Adipose tissue (tissue), 3 donors: ENCODE data around the gene COG7. TPM values are rescaled to one million over a fixed set of nuclear protein-coding genes. Genes with fewer than 3 reads are reported as not detected.
"Not testable (repeated sequence)": the region's sequence is repeated elsewhere in the genome, so short reads cannot be mapped to it uniquely, and the experiment has no call there.

Source experiments
- H3K27ac ChIP-seq: one replicate; pipeline ENCODE4 v1.5.1; 2013; ENCODE audit warnings: low read depth, low read length
- WGBS, 3 donors: extraction: QIAGEN DNeasy Blood & Tissue Kit; methylation state at CpG; one replicate each; pipeline ENCODE4 v1.1.7; 2013; 5-methylcytosine and 5-hydroxymethylcytosine counted together
- polyA plus RNA-seq, 3 donors: library from polyadenylated mRNA; stranded (reverse); fragments of 200-250 nt; gene quantifications; one replicate each; pipeline ENCODE4 v1.2.3, GENCODE V29; 2013
- donor health status: healthy with polysubstance abuse.
- donor health status: Bipolar disorder and iron deficiency.
- donor health status: healthy.

Gene COG7
- polyA plus RNA-seq, 3 donors, result 7.3 to 12.4 (median 12.3) TPM

DNA sequence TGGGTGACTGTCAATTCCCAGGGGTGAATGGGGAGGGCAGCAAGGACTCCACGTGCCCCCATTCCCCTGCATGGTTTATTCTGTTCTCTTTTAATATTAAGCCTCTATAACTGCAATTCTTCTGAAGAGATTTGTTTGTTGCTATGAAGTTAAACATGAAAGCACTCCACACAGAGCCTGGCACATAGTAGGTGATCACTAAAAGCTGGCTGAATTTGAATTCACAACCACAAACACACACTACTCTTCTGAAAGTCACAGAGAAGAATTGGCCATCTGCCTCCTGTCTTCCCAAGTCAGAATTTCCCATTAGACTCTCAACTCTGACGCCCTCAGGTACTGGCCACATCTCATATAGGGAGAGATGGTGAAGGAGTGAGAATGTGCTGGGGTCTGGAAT lies 55.5 kb downstream of the COG7 start:
- H3K27ac ChIP-seq, result no peak overlapping the region
- 92 to 98% (median 97%) methylated on average over 2 of the region's 2 CpGs for WGBS, 3 donors

DNA sequence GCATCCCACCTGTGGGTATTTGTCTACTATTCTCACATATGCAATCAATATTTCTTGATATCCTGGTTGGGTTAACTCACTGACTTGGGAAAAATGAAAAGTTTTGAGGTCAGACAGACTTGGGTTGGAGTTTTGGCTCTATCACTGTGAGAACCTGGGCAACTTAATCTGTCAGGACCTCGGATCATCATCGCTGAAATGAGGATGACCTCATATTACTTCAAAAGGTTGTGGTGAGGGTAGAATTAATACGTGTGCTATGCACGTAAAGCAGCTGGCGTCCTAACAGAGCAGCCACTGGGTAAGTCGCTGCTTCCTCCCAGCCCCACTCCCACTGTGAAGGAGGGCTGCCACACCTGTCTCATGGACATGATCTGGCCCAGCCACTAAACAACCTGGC lies 57.3 kb downstream of the COG7 start:
- WGBS, 3 donors, result 87 to 99% (median 96%) methylated on average over 6 of the region's 6 CpGs
- H3K27ac ChIP-seq, result no peak overlapping the region

DNA sequence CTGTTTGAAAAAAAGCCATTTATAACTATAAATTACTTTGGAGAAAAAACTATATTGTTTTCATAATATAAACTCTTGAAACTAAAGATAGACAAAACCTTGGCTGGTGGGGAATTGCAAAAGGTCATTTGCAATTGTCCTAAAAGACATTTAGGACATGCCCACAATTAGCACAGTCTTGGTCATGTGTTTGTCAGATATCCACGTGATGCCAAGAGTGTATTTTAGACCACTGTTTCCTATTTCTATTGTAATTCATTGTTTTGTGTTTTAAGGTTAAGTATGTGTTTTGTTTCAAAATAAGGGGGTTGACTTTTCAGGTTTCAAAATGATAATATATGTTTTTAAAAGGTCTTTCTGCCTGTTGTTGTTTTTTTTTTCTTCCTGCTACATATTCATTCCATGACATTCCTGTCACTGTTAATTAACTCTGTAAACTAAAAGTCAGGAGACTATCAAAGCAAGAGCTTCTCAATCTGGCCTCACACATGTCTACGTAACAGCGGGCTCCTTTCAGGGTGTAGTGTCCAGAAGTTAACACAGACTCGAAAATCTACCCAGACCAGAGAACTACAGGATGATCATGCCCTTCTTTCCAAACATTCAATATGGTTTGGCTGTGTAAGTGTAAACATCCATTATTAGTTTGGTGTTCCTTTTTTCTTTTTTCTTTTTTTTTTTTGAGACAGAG lies 58.7 kb downstream of the COG7 start:
- WGBS, 3 donors, result 81 to 82% (median 82%) methylated on average over 4 of the region's 4 CpGs

DNA sequence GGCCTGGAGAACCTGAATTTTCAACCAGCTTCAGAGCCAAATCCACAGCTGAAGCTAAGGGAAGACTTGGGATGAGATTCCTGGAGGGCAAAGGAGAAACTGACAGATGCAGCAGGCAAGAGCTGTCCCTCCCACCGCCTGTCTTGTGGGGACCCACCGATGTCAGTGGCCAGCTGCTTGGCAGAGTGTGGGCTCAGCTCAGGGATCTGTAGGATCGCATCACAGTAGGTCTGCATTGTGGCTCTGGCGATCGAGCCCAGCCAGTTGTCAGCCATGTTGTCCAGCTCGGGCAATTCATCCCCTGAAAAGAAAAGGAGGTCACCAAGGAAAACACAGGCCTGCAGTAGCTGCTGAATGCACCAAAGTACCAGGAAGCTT lies 60.8 kb downstream of the COG7 start:
- H3K27ac ChIP-seq, result no peak overlapping the region
- WGBS, 3 donors, result 94 to 96% (median 95%) methylated on average over 6 of the region's 6 CpGs

More for the DNA sequence above, 58.7 kb downstream of the COG7 start:
- no peak overlapping the region for H3K27ac ChIP-seq

DNA sequence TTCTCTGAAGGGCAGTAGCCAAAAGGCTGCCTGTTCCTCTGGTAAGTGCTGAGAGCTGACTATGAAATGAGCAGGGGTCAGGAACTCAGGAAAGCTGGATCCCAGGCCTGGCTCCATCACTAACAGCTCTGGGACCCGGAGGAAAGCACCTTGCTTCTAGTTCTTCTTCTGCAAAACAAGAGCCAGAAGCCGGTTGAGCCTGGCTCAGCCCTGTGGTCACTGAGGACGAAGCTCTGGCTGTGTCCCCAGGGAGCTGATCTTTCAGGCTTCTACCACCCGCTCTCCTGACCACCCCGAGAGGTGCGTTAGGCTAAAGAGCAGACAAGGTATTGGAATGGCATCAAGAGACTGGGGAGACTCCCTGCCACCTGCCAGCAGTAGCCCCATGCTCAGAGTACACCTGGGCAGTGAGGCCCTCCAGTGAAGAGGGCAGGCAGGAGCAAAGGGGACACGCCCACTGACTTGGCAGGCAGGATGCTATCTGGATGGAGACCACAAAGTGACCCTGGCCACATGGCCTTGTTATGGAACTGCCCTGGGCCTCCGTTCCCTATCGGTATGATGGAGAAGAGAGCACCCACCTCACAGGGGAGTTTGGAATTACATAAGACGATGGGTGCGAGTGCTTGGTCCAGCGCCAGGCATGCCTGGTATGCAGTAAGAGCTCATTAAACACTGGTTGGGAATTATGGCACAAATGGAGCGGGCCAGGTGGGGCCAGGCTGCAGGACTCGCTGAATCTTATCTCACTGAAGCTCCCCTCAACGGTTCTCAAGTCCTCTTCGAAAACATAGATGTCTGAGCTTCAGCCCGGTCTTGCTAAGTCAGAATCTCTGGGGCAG lies 61.4 kb downstream of the COG7 start:
- no peak overlapping the region for H3K27ac ChIP-seq

DNA sequence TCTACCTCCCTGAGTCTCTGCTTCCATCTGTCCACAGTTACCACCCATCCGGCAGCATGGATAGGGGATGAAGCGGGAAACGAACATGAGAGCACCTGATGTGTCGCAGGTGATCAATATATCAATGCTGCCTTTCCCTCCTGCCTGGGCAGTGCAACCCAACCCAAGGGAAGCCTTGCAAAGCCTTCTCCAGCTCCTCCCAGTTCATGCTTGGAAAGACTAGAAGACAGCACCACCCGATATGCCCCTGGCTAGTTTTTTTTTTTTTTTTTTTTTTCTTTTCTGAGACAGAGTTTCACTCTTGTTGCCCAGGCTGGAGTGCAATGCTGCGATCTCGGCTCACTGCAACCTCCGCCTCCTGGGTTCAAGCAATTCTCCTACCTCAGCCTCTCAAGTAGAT lies 63.1 kb downstream of the COG7 start:
- 95 to 99% (median 99%) methylated on average over 8 of the region's 8 CpGs for WGBS, 3 donors
- not testable (repeated sequence) for H3K27ac ChIP-seq

More for the DNA sequence above, 61.4 kb downstream of the COG7 start:
- WGBS, 3 donors, result 92 to 95% (median 92%) methylated on average over 17 of the region's 17 CpGs

DNA sequence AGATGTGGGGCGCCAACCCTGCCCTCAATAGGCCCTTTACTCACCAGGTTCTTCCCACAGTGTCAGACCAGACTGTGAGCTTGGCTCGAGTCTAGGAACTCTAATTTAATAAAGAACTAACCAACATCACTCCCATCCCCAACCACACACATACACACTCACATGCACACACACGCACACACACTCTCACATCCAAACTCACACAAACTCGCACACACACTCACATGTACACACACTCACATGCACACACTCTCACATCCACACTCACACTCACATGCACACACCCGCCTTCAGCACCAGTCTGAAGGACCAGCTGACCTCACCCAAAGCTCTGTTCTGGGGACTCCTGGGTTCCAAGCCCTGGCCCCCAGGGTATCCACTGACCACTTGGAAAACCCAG lies 63.8 kb downstream of the COG7 start:
- no peak overlapping the region for H3K27ac ChIP-seq
- WGBS, 3 donors, result 92 to 97% (median 92%) methylated on average over 5 of the region's 5 CpGs

DNA sequence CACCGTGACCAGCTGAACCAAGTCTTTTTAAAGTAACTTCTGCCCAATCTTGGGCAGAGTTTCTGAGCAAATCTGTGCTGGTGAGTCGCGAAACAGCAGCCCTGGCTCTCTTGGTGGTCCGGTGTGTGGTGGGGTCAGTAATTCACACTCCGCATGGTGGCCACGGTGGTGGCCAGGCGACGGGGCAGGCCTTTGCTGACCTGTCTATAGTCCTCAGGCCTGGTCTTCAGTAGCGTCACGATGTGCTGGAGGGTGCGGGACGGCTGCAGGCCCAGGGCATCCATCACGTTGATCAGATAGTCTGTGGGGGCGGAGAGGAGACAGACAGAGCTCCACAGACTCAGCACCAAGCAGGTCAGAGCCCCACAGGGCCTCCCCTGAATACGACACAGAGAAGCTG lies 64.2 kb downstream of the COG7 start:
- no peak overlapping the region for H3K27ac ChIP-seq
- 89 to 93% (median 93%) methylated on average over 15 of the region's 15 CpGs for WGBS, 3 donors

DNA sequence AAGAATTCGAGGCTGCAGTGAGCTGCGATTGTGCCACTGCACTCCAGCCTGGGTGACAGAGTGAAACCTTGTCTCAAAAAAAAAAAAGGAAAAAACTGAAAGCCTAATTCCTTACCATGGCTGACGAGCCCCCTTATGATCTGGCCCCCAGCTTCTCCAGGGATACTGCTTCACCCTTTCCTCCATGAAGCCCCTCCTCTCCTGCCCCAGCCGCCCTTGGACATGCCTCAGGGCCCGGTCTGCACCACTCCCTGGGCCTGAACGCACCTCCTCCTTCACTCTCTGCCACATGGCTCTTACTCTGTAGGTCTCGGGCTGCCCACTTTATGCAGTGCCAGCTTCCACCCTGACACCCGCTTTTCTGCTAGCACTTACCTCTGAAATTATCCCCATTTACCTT lies 65.3 kb downstream of the COG7 start:
- 87 to 89% (median 89%) methylated on average over 8 of the region's 8 CpGs for WGBS, 3 donors
- H3K27ac ChIP-seq, result no peak overlapping the region

DNA sequence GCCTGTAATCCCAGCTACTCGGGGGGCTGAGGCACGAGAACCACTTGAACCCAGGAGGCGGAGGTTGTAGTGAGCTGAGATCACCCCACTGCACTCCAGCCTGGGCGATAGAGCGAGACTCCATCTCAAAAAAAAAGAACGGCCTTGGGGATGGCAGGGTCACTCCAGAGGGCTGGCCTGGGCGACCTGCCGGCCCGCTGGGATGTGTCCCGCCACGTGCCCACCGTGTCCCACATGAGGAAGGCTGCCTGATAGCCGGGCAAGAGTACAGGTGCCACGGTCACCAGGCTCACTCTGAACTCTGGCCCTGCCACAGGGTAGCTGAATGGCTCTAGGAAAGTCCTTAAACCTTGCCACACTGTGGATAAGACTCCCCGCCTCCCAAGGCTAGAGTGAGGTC lies 67.5 kb downstream of the COG7 start:
- H3K27ac ChIP-seq, result no peak overlapping the region
- WGBS, 3 donors, result 91 to 95% (median 94%) methylated on average over 15 of the region's 15 CpGs

DNA sequence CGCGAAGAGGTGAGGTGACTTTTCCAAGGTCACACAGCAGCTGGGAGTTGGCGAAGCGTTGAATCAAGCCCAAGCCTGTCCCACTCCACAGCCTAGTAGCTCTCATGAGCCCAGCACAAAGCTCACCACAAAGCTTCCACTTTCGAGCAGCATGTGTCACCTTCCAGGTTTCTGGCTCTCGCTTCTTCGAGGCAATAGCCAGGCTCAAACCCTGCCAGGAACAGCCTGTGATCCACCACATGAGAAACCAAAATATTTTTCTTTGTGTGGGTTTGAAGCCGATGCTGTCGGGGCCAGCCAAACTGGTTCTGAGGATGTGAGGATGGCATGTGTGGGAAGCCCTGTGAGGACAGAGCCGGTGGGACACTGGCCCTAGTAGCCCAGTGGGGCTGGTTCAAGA lies 68.1 kb downstream of the COG7 start:
- no peak overlapping the region for H3K27ac ChIP-seq
- WGBS, 3 donors, result 95 to 98% (median 95%) methylated on average over 10 of the region's 10 CpGs

DNA sequence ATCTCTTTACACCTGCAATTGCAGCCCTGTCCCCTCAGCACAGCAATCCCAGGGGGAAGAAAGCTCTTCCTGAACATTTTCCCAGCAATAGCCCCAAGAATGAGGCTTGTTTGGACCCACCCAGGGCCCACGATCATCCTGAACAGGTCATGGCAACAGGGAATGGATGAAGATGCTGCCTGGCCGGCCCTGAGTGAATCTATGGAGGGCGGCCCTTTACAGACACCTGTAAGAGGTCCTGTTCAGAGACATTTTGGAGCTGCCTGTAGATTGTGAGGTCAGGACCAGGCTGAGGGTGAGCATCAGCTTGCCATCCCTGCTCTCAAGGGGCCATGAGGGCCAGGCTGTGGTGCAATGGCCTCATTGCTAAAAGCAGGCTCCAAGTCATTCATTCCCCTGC lies 69.1 kb downstream of the COG7 start:
- no peak overlapping the region for H3K27ac ChIP-seq
- 88 to 92% (median 91%) methylated on average over 3 of the region's 3 CpGs for WGBS, 3 donors

DNA sequence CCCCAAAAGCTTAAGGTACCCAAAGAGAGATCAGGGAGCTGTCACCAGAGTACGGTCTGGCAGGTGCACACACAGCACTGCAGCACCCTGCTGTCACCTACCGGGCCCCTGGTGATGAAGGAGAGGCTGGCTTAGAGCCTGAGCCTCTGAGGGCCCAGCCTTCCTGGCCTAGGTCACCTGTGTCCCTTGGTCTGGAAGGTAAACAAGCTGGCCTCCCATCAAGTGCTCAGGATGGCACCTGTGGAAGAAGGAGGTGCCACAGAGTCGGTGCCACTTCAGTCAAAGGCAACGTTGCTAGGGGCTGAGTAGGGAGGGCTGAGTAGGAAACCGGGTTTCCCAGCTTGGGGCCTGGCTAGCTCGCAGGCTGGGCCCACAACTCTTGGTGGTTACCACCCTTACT lies 70.7 kb downstream of the COG7 start:
- WGBS, 3 donors, result 82 to 92% (median 89%) methylated on average over 6 of the region's 6 CpGs
- H3K27ac ChIP-seq, result no peak overlapping the region

DNA sequence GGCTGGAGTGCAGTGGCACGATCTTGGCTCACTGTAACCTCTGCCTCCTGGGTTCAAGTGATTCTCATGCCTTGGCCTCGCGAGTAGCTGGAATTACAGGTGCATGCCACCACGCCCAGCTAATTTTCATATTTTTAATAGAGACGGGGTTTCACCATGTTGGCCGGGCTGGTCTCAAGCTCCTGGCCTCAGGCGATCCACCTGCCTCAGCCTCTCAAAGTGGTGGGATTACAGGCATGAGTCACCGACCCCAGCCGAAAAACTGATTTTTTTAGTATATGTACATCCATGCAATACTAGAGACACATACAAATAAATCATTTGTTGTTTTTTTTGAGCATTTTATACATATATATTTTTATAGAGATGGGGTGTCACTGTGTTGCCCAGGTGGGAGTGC lies 71.3 kb downstream of the COG7 start:
- 94 to 95% (median 95%) methylated on average over 9 of the region's 9 CpGs for WGBS, 3 donors
- H3K27ac ChIP-seq, result not testable (repeated sequence)

DNA sequence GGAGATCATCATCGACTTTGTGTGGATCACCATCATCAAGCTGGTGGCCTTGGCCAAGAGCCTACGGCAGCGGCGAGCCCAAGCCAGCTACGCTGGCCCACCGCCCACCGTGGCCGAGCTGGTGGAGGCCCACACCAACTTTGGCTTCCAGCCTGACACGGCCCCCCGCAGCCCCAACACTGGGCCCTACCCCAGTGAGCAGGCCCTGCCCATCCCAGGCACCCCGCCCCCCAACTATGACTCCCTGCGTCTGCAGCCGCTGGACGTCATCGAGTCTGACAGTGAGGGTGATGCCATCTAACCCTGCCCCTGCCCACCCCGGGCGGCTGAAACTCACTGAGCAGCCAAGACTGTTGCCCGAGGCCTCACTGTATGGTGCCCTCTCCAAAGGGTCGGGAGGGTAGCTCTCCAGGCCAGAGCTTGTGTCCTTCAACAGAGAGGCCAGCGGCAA lies 72.5 kb downstream of the COG7 start:
- no peak overlapping the region for H3K27ac ChIP-seq
- 93 to 95% (median 95%) methylated on average over 15 to 20 of the region's 20 CpGs for WGBS, 3 donors

DNA sequence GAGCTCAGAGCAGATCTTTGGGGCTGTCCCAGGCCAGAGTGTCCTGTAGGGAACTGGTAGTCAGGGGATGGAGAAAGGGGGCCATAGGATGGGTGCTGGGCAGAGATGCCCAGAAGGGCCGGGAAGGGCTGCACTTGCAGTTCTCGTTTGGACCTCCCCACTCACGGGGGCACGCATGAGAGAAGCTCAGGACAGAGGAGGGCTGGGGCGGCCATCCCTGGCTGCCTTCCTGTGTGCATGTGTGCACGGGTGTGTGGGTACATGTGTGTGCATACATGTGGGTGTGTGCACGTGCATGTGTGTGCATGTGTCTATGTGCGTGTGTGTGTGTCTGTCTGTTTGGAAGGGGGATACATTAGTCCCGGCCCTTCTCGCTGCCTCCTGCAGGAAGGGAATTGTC lies 73.3 kb downstream of the COG7 start:
- 86 to 87% (median 86%) methylated on average over 10 of the region's 10 CpGs for WGBS, 3 donors
- no peak overlapping the region for H3K27ac ChIP-seq

DNA sequence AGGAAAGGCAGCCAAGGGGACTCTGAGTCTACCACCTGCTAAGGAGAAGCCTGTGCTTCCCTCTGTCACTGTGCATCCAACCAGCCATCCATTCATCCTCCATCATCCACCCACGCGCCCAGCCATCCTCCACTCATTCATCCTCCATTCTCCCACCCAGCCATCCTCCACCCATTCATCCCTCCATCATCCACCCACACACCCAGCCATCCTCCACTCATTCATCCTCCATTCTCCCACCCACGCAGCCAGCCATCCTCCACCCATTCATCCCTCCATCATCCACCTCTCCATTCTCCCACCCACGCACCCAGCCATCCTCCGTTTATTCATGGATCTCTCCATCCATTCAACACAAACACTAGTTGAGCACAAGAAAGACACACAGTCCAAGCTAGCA lies 74.1 kb downstream of the COG7 start:
- H3K27ac ChIP-seq, result no peak overlapping the region
- 89 to 90% (median 90%) methylated on average over 5 of the region's 5 CpGs for WGBS, 3 donors

DNA sequence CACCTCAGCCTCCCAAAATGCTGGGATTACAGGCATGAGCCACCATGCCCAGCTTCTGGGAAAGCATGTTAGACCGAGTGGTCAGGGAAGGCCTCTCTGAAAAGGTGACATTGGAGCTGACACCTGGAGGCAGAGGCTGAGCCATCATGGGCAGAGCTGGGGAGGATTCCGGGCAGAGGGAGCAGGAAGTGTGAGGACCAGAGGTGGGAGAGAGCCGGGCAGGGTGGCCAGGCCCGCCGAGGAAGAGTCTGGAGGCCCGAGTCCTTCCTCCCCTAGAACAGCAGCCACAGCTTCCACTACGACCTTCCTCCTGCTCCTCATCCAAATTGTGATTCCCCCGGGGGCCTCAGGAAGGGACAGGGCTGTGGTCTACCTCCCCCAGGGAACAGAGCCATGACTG lies 74.7 kb downstream of the COG7 start:
- H3K27ac ChIP-seq, result no peak overlapping the region
- WGBS, 3 donors, result 74 to 80% (median 75%) methylated on average over 7 to 8 of the region's 8 CpGs

DNA sequence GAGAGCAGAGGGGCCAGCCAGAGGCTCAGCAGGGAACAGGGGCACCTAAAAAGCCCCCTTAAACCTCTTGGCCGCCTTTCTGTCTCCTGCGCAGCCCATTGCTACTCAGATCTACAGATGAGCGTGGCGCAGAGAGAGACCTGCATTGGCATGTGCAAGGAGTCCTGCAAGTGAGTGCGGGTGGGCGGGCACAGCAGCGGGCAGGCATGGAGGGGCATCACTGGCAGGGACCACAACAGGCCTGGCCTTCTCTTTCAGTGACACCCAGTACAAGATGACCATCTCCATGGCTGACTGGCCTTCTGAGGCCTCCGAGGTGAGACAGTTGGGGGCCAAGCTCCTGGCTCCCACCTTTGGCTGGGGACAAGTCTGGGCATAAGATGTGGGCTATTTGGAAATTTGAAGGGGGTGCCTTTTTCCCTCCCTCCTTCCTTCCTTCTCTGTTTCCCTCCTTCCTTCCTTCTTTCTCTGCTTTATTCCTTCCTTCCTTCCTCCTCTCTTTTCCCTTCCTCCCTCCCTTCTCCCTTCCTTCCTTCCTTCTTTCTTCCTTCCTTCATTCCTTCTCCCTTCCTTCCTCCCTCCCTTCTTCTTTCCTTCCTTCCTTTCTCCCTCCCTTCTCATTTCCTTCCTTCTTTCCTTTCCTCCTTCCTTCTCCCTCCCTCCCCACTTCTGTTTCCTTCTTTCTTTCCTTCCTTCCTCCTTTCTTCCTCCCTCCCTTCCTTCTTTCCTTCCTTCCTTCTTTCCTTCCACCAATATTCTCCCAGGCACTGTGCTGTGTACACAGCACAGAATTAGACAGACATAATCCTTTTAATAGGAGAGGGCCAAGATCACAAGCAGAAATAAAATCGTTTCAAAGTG lies 75.7 kb downstream of the COG7 start:
- 87 to 90% (median 90%) methylated on average over 9 of the region's 9 CpGs for WGBS, 3 donors
- no peak overlapping the region for H3K27ac ChIP-seq
